ENCODE measurements around the gene KMT2C.
"Not testable (repeated sequence)": the region's sequence is repeated elsewhere in the genome, so short reads cannot be mapped to it uniquely, and the experiment has no call there.

KMT2C gene

DNA sequence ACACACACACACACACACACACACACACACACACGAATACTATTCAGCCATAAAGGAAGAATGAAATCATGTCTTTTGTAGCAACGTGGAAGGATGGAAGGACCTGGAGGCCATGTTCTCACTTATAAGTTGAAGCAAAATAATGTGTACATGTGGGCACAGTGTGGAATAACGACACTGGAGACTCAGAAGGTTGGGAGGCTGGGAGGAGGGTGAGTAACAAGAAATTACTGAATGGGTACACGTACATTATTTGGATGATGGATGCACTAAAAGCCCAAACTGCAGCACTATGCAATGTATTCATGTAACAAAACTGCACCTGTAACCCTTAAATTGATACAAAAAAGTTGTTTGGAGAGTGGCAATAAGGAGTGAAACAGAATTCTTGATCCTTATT is 32.1 kb downstream of the KMT2C start:
- DNase-seq (ENCODE audit: low read depth in 2 of 2): no peak

DNA sequence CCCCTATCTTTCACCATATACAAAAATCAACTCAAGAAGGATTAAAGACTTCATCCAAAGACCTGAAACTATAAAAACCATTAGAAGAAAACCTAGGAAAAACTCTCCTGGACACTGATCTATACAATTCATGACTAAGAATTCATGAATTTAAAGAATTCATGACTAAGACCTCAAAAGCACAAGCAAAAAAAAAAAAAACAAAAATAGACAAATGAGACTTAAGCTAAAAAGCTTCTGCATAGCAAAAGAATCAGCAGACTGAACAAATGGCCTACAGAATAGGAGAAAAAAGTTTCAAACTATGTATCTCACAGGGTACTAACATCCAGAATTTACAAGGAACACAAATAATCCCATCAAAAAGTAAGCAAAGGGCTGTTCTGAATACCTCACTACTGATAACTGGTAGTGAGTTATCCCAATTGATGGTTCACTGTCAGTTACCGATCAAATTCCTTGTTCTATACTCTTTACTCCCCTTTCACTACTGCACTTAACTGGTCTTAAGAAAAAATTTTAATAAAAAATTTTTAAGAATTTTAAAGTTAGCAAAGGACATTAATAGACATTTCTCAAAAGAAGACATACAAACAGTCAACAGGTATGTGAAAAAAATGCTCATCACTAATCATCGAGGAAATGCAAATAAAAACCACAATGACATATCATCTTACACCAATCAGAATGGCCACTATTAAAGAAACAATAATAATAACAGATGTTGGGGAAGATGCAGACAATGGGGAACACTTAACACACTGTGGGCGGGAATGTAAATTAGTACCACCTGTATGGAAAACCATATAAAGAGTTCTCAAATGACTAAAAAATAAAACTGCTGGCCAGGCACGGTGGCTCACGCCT is 33.2 kb downstream of the KMT2C start:
- DNase-seq (ENCODE audit: low read depth in 2 of 2): no peak

DNA sequence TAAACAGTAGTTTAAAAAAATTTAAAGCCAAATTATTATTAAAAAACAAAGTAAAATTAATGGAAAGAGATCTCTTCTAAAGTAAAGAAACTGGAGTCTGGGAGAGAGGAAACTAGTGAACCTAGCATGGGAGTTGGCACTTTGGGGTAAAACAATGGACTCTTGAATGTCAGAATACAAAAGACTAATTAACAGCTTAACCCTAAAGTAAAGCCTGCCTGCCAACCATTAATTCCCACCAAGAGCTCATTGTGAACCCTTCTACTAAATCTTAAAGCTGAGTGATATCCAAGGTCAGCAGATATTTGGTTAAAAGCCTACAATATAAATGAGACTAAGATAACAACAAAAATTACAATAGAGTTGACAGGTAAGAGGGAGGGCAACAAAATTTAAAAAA is 36.5 kb downstream of the KMT2C start:
- no peak for DNase-seq (ENCODE audit: low read depth in 2 of 2)

- no peak for DNase-seq (ENCODE audit: low read depth in 2 of 2)
Observed at GRCh38 chr7:152395112-152395511, 40.7 kb downstream of the KMT2C start.

DNA sequence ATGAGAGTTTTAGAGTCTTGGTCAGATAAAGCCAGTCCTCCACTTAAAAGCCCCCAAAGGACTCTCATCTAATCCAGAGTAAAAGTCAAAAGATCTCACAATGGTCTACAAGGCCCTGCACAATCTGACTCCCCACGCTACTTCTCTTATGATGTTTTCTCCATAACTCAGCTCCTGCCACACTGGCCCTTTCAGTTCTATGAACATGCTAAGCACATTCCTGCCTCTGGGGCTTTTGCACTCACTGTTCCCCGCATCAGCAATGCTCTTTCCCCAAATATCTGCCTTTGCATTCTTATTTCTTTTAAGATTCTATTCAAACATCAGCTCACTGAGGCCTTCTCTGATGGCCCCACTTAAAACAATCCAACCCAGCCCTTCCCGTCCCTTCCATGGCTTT is 41.6 kb downstream of the KMT2C start:
- DNase-seq (ENCODE audit: low read depth in 2 of 2): not testable (repeated sequence)

GRCh38 chr7:152392254-152392653 is 43.5 kb downstream of the KMT2C start:
- no peak for DNase-seq (ENCODE audit: low read depth in 2 of 2)

- DNase-seq (ENCODE audit: low read depth in 2 of 2): not testable (repeated sequence)
Observed at GRCh38 chr7:152386136-152386764, 49.6 kb downstream of the KMT2C start.

DNA sequence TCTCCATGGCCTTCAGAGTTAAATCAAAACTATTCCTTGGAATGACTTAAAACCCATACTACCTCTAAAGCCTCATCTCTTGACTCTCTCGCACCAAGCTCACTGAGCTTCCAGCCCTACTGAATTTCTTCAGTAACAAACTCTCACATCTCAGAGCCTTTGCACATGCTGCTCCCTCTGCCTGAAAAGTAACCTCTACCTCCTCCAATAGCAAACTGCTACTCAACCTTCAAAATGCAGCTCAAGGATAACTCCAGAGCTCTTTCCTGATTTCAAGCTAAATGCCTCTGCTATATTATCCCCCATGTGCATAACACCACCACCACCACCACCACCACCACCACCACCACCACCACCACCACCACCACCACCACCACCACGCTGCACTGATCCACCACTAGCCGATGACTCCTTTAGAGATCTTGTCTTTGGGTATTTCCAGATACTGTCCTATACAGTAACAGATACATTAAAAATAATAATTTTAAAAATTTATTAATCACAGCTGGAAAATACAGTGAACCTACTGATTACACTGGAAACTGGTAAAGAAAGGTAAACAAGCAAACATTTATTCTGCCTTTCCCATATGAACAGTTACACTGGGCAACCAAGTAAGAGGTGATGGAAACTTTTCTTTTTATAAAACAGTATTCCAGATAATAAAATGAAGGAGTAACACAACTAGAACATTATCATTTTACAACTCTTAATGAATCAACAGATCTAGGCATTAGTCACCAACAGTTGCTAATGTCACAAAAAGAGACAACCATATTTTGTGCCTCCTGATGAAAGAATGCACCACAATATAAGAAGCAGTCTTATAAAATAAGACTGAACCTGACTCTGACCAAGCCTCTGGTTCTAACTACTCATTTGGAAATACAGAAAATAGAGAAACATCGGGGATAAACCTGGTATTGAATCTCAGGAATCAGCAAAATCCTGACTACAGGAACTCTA is 51.3 kb downstream of the KMT2C start:
- not testable (repeated sequence) for DNase-seq (ENCODE audit: low read depth in 2 of 2)

- no peak for DNase-seq (ENCODE audit: low read depth in 2 of 2)
Observed at GRCh38 chr7:152383341-152384234, 52.2 kb downstream of the KMT2C start.

GRCh38 chr7:152382244-152382643 is 53.6 kb downstream of the KMT2C start:
- no peak for DNase-seq (ENCODE audit: low read depth in 2 of 2)

DNA sequence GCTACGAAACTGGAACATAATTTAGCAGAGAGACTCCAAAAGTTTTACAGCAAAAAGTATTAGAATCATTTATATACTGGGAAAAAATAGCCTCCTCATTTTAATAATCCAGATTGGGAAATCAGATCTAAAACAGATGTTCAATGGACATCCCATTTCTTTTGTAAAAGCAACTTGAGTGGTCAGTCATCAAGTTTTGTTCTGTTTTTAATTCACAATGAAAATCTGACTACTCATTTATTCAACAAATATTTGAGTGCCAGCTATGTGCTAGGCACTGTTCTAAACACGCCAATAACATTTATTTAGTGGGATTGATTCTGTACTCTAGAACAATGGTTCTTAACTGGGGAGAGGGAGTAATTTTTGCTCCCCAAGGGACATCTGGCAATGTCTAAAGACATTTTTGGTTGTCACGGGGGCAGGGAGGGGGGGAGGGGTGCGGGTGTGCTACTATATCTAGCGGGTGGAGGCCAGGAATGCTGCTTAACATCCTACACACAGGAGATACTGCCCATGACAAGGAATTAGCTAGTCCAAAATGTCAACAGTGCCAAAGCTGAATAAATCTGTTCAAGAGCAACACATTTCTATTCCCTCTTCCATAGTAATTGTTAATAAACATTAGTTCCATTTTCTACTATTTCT is 54.7 kb downstream of the KMT2C start:
- DNase-seq (ENCODE audit: low read depth in 2 of 2): not testable (repeated sequence)

- not testable (repeated sequence) for DNase-seq (ENCODE audit: low read depth in 2 of 2)
Observed at GRCh38 chr7:152378497-152378896, 57.3 kb downstream of the KMT2C start.

DNA sequence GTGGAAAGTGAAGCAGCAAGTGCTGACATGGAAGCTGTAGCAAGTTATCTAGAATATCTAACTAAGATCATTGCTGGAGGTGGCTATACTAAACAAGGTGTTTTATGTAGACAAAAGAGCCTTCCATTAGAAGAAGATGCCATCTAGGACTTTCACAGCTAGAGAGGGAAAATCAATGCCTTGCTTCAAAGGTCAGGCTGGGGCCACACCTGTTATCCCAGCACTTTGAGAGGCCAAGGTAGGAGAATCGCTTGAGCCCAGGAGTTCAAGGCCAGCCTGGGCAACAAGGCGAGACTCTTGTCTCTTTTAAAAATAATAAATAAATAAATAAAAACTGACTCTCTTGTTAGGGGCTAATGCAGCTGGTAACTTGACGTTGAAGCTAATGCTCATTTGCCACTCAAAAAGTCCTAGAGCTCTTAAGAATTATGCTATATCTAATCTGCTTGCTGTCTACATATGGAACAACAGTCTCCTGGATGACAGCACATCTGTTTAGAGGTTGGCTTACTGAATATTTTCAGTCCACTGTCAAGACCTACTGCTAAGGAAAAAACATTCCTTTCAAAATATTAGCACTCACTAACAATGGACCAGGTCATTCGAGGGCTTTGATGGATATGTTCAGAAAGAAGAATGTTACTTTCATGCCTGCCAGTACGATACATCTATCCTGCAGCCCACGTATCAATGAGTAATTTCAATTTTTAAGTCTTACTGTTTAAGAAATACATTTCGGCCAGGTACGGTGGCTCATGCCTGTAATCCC is 58.9 kb downstream of the KMT2C start:
- not testable (repeated sequence) for DNase-seq (ENCODE audit: low read depth in 2 of 2)

DNA sequence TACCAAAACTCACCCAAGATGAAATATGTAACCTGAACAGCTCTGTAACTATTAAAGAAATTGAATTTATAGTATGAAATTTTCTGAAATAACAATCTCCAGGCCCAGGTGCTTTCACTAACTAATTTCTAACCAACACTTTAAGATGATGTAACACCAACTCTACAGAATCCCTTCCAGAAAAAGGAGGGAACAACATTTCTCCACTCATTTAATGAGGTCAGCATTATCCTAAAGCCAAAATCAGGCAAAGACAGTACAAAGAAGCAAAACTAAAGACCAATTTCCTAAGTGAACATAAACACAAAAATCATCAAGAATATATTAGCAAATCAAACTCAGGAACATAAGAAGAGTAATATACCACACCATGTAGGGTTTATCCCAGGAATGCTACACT is 65.5 kb downstream of the KMT2C start:
- DNase-seq (ENCODE audit: low read depth in 2 of 2): no peak

DNA sequence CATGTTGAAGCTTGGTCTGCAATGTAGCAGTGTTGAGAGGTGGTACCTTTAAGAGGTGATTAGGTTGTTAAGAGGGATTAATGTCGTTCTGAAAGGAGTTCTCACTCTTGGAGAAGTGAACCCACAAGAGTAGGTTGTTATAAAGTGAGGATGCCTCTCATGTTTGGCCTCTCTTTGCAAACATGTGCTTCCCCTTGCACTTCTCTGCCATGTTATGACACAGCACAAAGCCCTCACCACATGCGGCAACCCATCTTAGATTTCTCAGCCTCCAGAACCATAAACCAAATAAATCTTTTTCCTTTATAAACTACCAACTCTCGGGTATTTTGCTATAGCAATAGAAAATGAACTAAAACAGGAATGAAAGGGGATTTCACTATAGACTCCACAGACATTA is 66.3 kb downstream of the KMT2C start:
- no peak for DNase-seq (ENCODE audit: low read depth in 2 of 2)

- DNase-seq (ENCODE audit: low read depth in 2 of 2): no peak
Observed at GRCh38 chr7:152367170-152367569, 68.6 kb downstream of the KMT2C start.

DNA sequence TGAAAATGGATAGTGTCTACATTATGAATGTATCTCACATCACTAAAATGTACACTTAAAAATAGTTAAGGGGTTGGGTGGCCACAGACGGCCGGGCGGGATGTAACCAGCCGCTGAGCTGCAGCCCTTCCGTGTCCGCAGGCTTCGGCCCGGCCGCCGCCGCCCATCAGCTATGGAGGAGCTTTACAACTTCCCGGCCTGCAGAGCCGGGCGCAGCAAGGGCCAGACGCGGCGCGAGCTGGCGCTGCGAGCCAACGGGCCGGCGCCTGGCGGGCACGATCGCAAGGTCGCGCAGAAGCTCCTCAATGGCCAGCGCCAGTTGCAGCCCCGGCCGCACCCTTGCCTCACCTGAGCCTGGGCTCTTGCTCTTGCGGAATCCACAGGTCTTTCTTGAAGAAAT is 69.1 kb downstream of the KMT2C start:
- no peak for DNase-seq (ENCODE audit: low read depth in 2 of 2)

- no peak for DNase-seq (ENCODE audit: low read depth in 2 of 2)
Observed at GRCh38 chr7:152365982-152366603, 69.7 kb downstream of the KMT2C start.

GRCh38 chr7:152363798-152364197 is 72.0 kb downstream of the KMT2C start:
- DNase-seq (ENCODE audit: low read depth in 2 of 2): no peak
